Measurements from ENCODE around the gene GLYATL1B. TPM values are rescaled to one million over a fixed set of nuclear protein-coding genes. Genes with fewer than 3 reads are reported as not detected.
"Not testable (repeated sequence)": the region's sequence is repeated elsewhere in the genome, so short reads cannot be mapped to it uniquely, and the experiment has no call there.

The GLYATL1B gene
- total RNA-seq, 2 donors from 2014 or later = not detected

- Histone ChIP-seq H3K9ac (ENCODE audit: low read depth in 2 of 2, low read length in 2 of 2) (no peak overlapping the region), H3K4me3 (no peak overlapping the region), H3K4me1 (no peaks in the 10 kb centered on the region), H3K36me3 (no peaks in the 10 kb centered on the region), H3K27ac (no peak overlapping the region), H3K27me3 (no peaks in the 10 kb centered on the region), H3K9me3 (no peaks in the 10 kb centered on the region)
- DNase-seq = no peak
- TF ChIP-seq, protein P1, sequence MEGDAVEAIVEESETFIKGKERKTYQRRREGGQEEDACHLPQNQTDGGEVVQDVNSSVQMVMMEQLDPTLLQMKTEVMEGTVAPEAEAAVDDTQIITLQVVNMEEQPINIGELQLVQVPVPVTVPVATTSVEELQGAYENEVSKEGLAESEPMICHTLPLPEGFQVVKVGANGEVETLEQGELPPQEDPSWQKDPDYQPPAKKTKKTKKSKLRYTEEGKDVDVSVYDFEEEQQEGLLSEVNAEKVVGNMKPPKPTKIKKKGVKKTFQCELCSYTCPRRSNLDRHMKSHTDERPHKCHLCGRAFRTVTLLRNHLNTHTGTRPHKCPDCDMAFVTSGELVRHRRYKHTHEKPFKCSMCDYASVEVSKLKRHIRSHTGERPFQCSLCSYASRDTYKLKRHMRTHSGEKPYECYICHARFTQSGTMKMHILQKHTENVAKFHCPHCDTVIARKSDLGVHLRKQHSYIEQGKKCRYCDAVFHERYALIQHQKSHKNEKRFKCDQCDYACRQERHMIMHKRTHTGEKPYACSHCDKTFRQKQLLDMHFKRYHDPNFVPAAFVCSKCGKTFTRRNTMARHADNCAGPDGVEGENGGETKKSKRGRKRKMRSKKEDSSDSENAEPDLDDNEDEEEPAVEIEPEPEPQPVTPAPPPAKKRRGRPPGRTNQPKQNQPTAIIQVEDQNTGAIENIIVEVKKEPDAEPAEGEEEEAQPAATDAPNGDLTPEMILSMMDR (IDR thresholded peaks at IDR 0.05) = no peak
- intact Hi-C loops (cut with DNase I) = no loop called here
These were observed 31.7 kb downstream of the GLYATL1B start for GRCh38 chr11:59117774-59118173.

- Histone ChIP-seq H3K9ac (ENCODE audit: low read depth in 2 of 2, low read length in 2 of 2) (no peak overlapping the region), H3K4me3 (no peak overlapping the region), H3K9me3 (no peaks in the 10 kb centered on the region), H3K27ac (no peak overlapping the region), H3K4me1 (no peaks in the 10 kb centered on the region), H3K36me3 (no peaks in the 10 kb centered on the region), H3K27me3 (no peaks in the 10 kb centered on the region)
- TF ChIP-seq, protein P1 (IDR thresholded peaks at IDR 0.05) = no peak
- intact Hi-C loops (cut with DNase I) = no loop called here
- DNase-seq = no peak
These were observed 33.7 kb downstream of the GLYATL1B start for GRCh38 chr11:59119826-59120225.

DNA sequence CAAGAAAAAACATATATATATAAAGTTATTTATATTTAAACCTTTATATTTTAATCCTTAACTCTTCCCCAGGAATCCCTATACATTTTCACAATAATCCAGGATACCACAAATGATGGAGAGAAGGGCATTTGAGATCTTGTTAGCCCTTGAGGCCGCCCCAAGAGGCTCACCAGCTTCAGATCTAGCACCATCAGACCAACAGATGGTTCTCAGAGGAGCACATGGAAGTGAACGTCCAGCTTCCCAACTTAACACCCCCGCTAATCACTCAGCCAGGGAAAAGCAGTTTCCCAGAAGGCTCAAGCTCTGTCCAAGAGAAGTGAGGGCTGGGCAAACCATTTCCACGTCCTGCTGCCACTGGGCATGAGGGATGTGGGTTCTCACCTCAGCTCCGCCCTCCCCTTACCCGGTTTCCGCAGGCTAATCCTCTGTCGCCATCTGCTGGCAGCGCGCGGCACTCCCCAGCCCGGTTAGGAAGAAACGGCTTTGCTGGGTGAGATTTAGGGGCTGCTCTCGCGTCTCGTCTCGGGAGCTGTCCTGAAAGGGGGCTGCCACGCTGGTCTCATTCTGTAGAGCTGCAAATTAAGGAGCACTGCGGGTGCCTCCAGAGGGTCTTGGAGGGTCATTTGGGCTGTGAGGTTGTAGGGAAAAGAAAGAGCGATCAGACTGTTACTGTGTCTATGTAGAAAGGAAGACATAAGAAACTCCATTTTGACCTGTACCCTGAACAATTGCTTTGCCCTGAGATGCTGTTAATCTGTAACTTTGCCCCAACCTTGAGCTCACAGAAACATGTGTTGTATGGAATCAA is 49.7 kb downstream of the GLYATL1B start:
- H3K36me3 ChIP-seq = no peaks in the 10 kb centered on the region
- intact Hi-C loops (cut with DNase I) = loop anchor here (2.0 to 10.0 kb wide), 2 partner anchors 43 to 81 kb away; no protein-coding TSS in a partner anchor
- no peaks in the 10 kb centered on the region for H3K27me3 ChIP-seq
- no peak overlapping the region for H3K4me3 ChIP-seq
- no peaks in the 10 kb centered on the region for H3K4me1 ChIP-seq
- peak overlapping the region in 1 of 2 donors; percentile 1 for H3K9ac ChIP-seq (ENCODE audit: low read depth in 2 of 2, low read length in 2 of 2)
- H3K9me3 ChIP-seq = no peaks in the 10 kb centered on the region
- TF ChIP-seq, protein P1 (IDR thresholded peaks at IDR 0.05) = peak; percentile 95
- DNase-seq = peak; percentile 87
- no peak overlapping the region for H3K27ac ChIP-seq

- not testable (repeated sequence) for H3K9me3 ChIP-seq; H3K9ac ChIP-seq (ENCODE audit: low read depth in 2 of 2, low read length in 2 of 2); H3K4me1 ChIP-seq; H3K4me3 ChIP-seq; DNase-seq; H3K27ac ChIP-seq; H3K27me3 ChIP-seq; H3K36me3 ChIP-seq
- intact Hi-C loops (cut with DNase I) = loop anchor here (2.0 to 10.0 kb wide), 2 partner anchors 44 to 82 kb away; no protein-coding TSS in a partner anchor
These were observed 50.4 kb downstream of the GLYATL1B start for GRCh38 chr11:59136551-59136950.

DNA sequence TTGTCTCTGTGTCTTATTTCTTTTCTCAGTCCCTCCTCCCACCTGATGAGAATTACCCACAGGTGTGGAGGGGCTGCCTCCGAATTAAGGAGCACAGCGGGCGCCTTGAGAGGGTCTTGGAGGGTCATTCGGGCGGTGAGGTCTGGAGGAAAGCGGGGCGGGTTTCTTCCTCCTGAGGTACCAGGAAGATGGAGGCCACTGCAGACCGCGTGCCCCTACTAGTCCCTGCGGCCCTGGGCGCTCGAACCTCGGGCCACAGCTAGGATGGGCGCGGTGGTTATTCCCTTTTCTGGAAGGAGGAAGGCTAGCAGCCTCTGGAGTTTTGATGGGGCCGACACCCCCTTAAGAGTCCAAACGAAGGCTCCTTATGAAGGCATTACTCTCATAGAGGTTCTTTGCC is 51.1 kb downstream of the GLYATL1B start:
- no peak overlapping the region for H3K27ac ChIP-seq
- intact Hi-C loops (cut with DNase I) = loop anchor here (2.0 to 10.0 kb wide), 2 partner anchors 44 to 82 kb away; no protein-coding TSS in a partner anchor
- no peak overlapping the region for H3K9ac ChIP-seq (ENCODE audit: low read depth in 2 of 2, low read length in 2 of 2)
- no peaks in the 10 kb centered on the region for H3K36me3 ChIP-seq
- no peak for DNase-seq
- TF ChIP-seq, protein P1 (IDR thresholded peaks at IDR 0.05) = no peak
- H3K4me3 ChIP-seq = no peak overlapping the region
- no peaks in the 10 kb centered on the region for H3K27me3 ChIP-seq
- H3K4me1 ChIP-seq = no peaks in the 10 kb centered on the region
- H3K9me3 ChIP-seq = no peaks in the 10 kb centered on the region

DNA sequence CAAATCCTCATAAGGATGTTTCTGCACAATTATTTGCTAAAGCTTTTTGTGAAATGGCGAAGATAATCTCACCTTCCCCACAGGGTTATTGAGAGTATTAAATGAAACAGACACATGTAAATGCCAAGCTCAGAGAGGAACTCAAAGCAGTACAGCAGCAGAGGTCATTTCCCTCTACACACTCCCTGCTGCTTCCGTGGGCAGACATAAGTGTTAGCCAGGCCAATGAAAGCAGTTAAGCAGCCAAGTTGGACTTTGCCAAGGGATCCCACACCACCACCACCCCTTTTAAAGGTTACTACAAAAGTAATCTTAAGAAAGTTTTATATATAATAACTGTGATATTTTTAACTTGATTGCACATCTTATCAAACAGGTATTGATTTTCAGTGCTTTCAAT is 52.5 kb downstream of the GLYATL1B start:
- intact Hi-C loops (cut with DNase I) = loop anchor here (10.0 kb wide), 1 partner anchor 84 kb away; no protein-coding TSS in a partner anchor
- TF ChIP-seq, protein P1 (IDR thresholded peaks at IDR 0.05) = no peak
- DNase-seq = no peak

More for the DNA sequence above, 52.5 kb downstream of the GLYATL1B start:
- no peak overlapping the region for H3K9ac ChIP-seq (ENCODE audit: low read depth in 2 of 2, low read length in 2 of 2)
- H3K9me3 ChIP-seq = no peaks in the 10 kb centered on the region
- H3K27me3 ChIP-seq = no peaks in the 10 kb centered on the region
- no peak overlapping the region for H3K4me3 ChIP-seq
- no peaks in the 10 kb centered on the region for H3K4me1 ChIP-seq
- H3K27ac ChIP-seq = no peak overlapping the region
- no peaks in the 10 kb centered on the region for H3K36me3 ChIP-seq

Measured in colonic mucosa (tissue), 4 donors.